Mesenchymal stem cell (in vitro differentiated cells and primary cell): ENCODE data around the gene PRKD2. TPM values are rescaled to one million over a fixed set of nuclear protein-coding genes. Genes with fewer than 3 reads are reported as not detected.

ENCODE experiments used
- DNase-seq: peaks from one replicate; pipeline ENCODE4 v3.0.0-alpha.2; 2013
- H2AFZ ChIP-seq: one replicate; pipeline ENCODE4 v1.6.1; 2013; ENCODE audit warnings: low read depth, mild to moderate bottlenecking, control low read depth, inconsistent platforms, low read length, moderate library complexity
- H2AK5ac ChIP-seq: 2 replicates; pipeline ENCODE4 v1.6.1; 2013; ENCODE audit warnings: low read length, moderate library complexity, mild to moderate bottlenecking, inconsistent platforms; ENCODE audit not compliant: severe bottlenecking
- H2BK120ac ChIP-seq: one replicate; pipeline ENCODE4 v1.6.1; 2013; ENCODE audit warnings: low read depth, mild to moderate bottlenecking, inconsistent platforms, low read length, moderate library complexity
- H2BK12ac ChIP-seq, 2 experiments: one replicate each; pipeline ENCODE4 v1.6.1; 2013; ENCODE audit warnings: inconsistent platforms in 2 of 2, low read length in 2 of 2, mild to moderate bottlenecking in 2 of 2, moderate library complexity in 2 of 2, control low read depth in 1 of 2
- H2BK15ac ChIP-seq: one replicate; pipeline ENCODE4 v1.6.1; 2013; ENCODE audit warnings: mild to moderate bottlenecking, low read depth, inconsistent platforms; ENCODE audit not compliant: poor library complexity, severe bottlenecking
- H2BK5ac ChIP-seq: 2 replicates; pipeline ENCODE4 v1.6.1; 2013; ENCODE audit warnings: low read depth, mild to moderate bottlenecking, low read length, control low read depth, inconsistent platforms; ENCODE audit not compliant: poor library complexity, severe bottlenecking
- H3K14ac ChIP-seq, 2 experiments: one replicate each; pipeline ENCODE4 v1.6.1; 2013; ENCODE audit warnings: inconsistent platforms in 2 of 2, low read length in 2 of 2, control low read depth in 1 of 2, mild to moderate bottlenecking in 1 of 2, moderate library complexity in 1 of 2
- H3K18ac ChIP-seq, 2 experiments: one replicate each; pipeline ENCODE4 v1.6.1; 2013; ENCODE audit warnings: inconsistent platforms in 2 of 2, low read length in 2 of 2, control low read depth in 1 of 2, low read depth in 1 of 2, mild to moderate bottlenecking in 1 of 2
- H3K23ac ChIP-seq, 2 experiments: one replicate each; pipeline ENCODE4 v1.6.1; 2013; ENCODE audit warnings: inconsistent platforms in 2 of 2, low read length in 2 of 2, mild to moderate bottlenecking in 2 of 2, moderate library complexity in 2 of 2, control low read depth in 1 of 2
- H3K27ac ChIP-seq: 2 replicates; pipeline ENCODE4 v1.5.1; 2013; ENCODE audit warnings: mild to moderate bottlenecking, moderate library complexity, low read length, control low read depth, inconsistent platforms; ENCODE audit not compliant: poor library complexity, severe bottlenecking
- H3K27me3 ChIP-seq, 2 experiments: 2 replicates each; pipeline versions ENCODE4 v1.6.1 to v1.7.0; 2013; ENCODE audit warnings: low read length in 2 of 2, mild to moderate bottlenecking in 2 of 2, moderate library complexity in 2 of 2, control low read depth in 1 of 2, inconsistent platforms in 1 of 2; ENCODE audit not compliant: control insufficient read depth in 1 of 2, insufficient read depth in 1 of 2
- H3K36me3 ChIP-seq, 2 experiments: 2 replicates each; pipeline versions ENCODE4 v1.6.1 to v1.7.0; 2013; ENCODE audit warnings: low read length in 2 of 2, control low read depth in 1 of 2, inconsistent platforms in 1 of 2, low read depth in 1 of 2, mild to moderate bottlenecking in 1 of 2; ENCODE audit not compliant: insufficient read depth in 2 of 2, control insufficient read depth in 1 of 2
- H3K4ac ChIP-seq, 2 experiments: one replicate each; pipeline ENCODE4 v1.6.1; 2013; ENCODE audit warnings: inconsistent platforms in 2 of 2, low read length in 2 of 2, mild to moderate bottlenecking in 2 of 2, moderate library complexity in 2 of 2, control low read depth in 1 of 2, low read depth in 1 of 2
- H3K4me1 ChIP-seq: 2 replicates; pipeline ENCODE4 v1.6.1; 2013; ENCODE audit warnings: low read depth, low read length, control low read depth; ENCODE audit not compliant: control insufficient read depth, insufficient read depth
- H3K4me2 ChIP-seq: 2 replicates; pipeline ENCODE4 v1.6.1; 2013; ENCODE audit warnings: low read length, mild to moderate bottlenecking, inconsistent platforms; ENCODE audit not compliant: poor library complexity, severe bottlenecking
- H3K4me3 ChIP-seq, 2 experiments: 2 replicates each; pipeline versions ENCODE4 v1.5.1 to v1.7.0; 2013; ENCODE audit warnings: low read length in 2 of 2, mild to moderate bottlenecking in 2 of 2, control low read depth in 1 of 2, low read depth in 1 of 2; ENCODE audit not compliant: insufficient read depth in 1 of 2
- H3K79me1 ChIP-seq: replicated peaks from 2 replicates; pipeline ENCODE4 v1.6.1; 2013; ENCODE audit warnings: mild to moderate bottlenecking, control low read depth, low read length, inconsistent platforms; ENCODE audit not compliant: poor library complexity, severe bottlenecking
- H3K9ac ChIP-seq: 2 replicates; pipeline ENCODE4 v1.7.0; 2013; ENCODE audit warnings: mild to moderate bottlenecking, low read length, moderate library complexity
- H3K9me3 ChIP-seq: 2 replicates; pipeline ENCODE4 v1.7.0; 2013; ENCODE audit warnings: mild to moderate bottlenecking, low read length; ENCODE audit not compliant: control insufficient read depth
- H4K8ac ChIP-seq: one replicate; pipeline ENCODE4 v1.6.1; 2013; ENCODE audit warnings: inconsistent platforms, mild to moderate bottlenecking, low read length, moderate library complexity
- H4K91ac ChIP-seq: one replicate; pipeline ENCODE4 v1.6.1; 2013; ENCODE audit warnings: mild to moderate bottlenecking, low read length, inconsistent platforms
- WGBS: methylation state at CpG from one replicate; pipeline ENCODE4 v1.1.7; 2013; ENCODE audit warnings: mixed read lengths; 5-methylcytosine and 5-hydroxymethylcytosine counted together
- small RNA-seq: library from polyadenylated mRNA; stranded (forward); fragments of <200 nt; extraction: miRNeasy Mini kit (QIAGEN cat#:217004); gene quantifications from one replicate; pipeline ENCODE3, GENCODE V24; 2013; ENCODE audit warnings: low read depth

Gene PRKD2

DNA sequence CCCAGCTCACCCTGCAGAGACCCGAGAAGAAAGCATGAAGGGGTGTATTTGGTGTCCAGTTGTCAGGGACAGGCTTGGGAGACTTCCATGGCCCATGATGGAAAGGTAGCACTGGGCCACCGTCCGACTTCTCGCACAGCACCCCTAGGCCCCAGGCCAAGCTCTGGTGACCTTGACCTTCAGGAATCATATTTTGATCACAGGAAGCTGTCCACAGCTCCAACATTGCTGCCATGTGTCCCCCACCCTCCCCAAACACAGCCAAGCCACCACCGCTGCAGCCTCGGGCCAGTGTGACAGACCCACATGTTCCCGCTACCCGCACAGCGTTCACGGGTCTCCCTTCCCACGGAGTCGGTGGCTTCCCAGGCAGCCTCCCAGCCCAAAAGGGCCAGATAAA, 91.2 kb downstream of the PRKD2 start:
- 87% methylated on average over 12 of the region's 12 CpGs for WGBS
- Histone ChIP-seq H3K14ac (peak overlapping the region in 1 of 2 experiments; percentile 6), H4K8ac (peak overlapping the region; percentile 58), H3K4me2 (no peak overlapping the region), H3K23ac (no peak overlapping the region), H3K79me1 (no peaks in the 10 kb centered on the region), H3K36me3 (peaks cover 0 to 5% of the 10 kb centered on the region in 2 experiments), H3K27ac (no peak overlapping the region), H3K4me1 (peaks cover 11% of the 10 kb centered on the region), H3K9me3 (no peaks in the 10 kb centered on the region), H3K27me3 (peaks cover 0 to 15% of the 10 kb centered on the region in 2 experiments), H2AFZ (no peak overlapping the region), H3K4me3 (no peak overlapping the region), H3K4ac (peak overlapping the region; percentile 18 to 96), H2BK15ac (peak overlapping the region; percentile 85), H3K9ac (peak overlapping the region; percentile 83), H4K91ac (peak overlapping the region; percentile 83), H3K18ac (peak overlapping the region; percentile 6 to 98), H2BK5ac (no peak overlapping the region), H2BK12ac (peak overlapping the region; percentile 84 to 100), H2BK120ac (peak overlapping the region; percentile 93), H2AK5ac (no peak overlapping the region)
- no peak for DNase-seq

DNA sequence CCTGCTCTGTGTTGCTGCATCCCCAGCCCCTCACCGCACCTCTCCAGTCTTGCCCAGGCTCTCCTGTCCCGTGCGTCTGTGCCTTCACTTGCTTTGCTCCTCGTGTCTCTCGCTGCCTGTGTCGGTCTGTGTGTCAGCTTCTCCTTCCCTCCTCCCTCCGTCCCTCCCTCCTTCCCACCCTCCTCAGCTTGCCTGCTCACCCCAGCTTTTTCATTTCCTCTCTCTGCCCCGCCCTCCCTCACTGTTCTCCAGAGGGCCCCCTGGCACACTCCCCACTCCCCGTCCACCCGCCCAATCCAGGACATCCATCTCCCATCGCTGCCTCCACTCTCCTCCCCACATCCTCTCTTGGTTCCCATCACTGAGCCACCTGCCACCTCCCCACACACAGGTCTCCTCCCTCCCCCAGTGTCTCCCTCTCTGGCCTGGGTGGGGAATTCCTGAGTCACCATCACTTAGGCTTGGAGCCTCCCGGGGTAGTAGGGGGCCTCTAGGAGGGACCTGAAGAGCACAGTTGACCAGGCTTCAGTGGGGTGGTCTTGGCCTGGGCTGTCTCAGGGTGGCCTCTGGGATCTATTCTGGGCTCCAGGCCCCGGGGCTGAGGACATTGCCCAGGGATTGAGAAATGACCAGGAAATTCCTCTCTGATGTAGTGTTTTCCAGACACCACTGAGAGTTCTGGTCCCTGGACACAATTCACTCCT, 91.8 kb downstream of the PRKD2 start, which contains the start of gene PTGIR:
Gene PTGIR, minus strand, starts transcription at position 132 of the 704 bp plus-strand sequence. CDS start 864 bp downstream, outside the sequence.
- no peaks in the 10 kb centered on the region for H3K79me1 ChIP-seq

More for the DNA sequence above, 91.8 kb downstream of the PRKD2 start, which contains the start of gene PTGIR:
- H2AK5ac ChIP-seq, result no peak within 1 kb of the TSS
- H2BK12ac ChIP-seq, result peak within 1 kb of the TSS; percentile 84 to 100
- H2BK15ac ChIP-seq, result peak within 1 kb of the TSS; percentile 90
- peak within 1 kb of the TSS; percentile 86 for H4K91ac ChIP-seq
- peak within 1 kb of the TSS; percentile 79 to 98 for H3K18ac ChIP-seq
- H3K4me2 ChIP-seq, result no peak within 1 kb of the TSS
- no peak within 1 kb of the TSS for H2BK5ac ChIP-seq
- no peak within 1 kb of the TSS for H3K27ac ChIP-seq
- H2AFZ ChIP-seq, result no peak within 1 kb of the TSS
- 11% methylated on average over 13 of the region's 13 CpGs for WGBS
- H3K14ac ChIP-seq, result peak within 1 kb of the TSS in 1 of 2 experiments; percentile 91
- peak within 1 kb of the TSS in 1 of 2 experiments; percentile 78 for H3K4me3 ChIP-seq
- peak within 1 kb of the TSS in 1 of 2 experiments; percentile 25 for H3K23ac ChIP-seq
- peaks cover 10% of the 10 kb centered on the region for H3K4me1 ChIP-seq
- peak within 1 kb of the TSS; percentile 74 for H4K8ac ChIP-seq
- DNase-seq, result peak; percentile 96
- H3K9ac ChIP-seq, result peak within 1 kb of the TSS; percentile 83
- peaks cover 0 to 19% of the 10 kb centered on the region in 2 experiments for H3K27me3 ChIP-seq
- H3K36me3 ChIP-seq, result peaks cover 0 to 5% of the 10 kb centered on the region in 2 experiments
- no peaks in the 10 kb centered on the region for H3K9me3 ChIP-seq
- peak within 1 kb of the TSS; percentile 93 for H2BK120ac ChIP-seq
- H3K4ac ChIP-seq, result peak within 1 kb of the TSS; percentile 89 to 96

Small RNA genes within 50 kb of the gene (small RNA-seq; reads per million reads assigned to genes)
- gene MIR320E (1.2 reads per million), gene RF00019 (not detected), gene RN7SL364P (not detected)
